ENCODE results near the gene MSI2.

DNA sequence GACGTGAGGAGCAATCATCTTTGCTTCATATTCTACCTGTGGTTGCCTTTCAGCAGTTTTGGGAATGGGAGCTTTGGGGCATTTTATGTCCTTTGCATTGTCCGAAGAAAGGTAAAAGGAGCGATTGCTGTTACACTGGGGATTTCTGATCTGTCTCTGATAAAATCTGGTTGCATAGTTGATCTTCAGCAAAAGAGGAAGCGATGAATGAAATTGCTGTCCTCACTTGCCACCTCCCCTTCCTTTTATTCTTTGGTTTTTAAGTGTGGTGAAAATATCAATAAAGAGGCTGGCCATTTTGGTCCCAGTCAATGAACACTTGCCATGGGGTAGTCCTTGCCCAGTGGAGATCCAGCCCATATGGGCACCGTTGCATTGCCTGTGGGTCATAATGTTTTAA, 236.8 kb downstream of the MSI2 start:
- TF ChIP-seq, protein P1, sequence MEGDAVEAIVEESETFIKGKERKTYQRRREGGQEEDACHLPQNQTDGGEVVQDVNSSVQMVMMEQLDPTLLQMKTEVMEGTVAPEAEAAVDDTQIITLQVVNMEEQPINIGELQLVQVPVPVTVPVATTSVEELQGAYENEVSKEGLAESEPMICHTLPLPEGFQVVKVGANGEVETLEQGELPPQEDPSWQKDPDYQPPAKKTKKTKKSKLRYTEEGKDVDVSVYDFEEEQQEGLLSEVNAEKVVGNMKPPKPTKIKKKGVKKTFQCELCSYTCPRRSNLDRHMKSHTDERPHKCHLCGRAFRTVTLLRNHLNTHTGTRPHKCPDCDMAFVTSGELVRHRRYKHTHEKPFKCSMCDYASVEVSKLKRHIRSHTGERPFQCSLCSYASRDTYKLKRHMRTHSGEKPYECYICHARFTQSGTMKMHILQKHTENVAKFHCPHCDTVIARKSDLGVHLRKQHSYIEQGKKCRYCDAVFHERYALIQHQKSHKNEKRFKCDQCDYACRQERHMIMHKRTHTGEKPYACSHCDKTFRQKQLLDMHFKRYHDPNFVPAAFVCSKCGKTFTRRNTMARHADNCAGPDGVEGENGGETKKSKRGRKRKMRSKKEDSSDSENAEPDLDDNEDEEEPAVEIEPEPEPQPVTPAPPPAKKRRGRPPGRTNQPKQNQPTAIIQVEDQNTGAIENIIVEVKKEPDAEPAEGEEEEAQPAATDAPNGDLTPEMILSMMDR (IDR thresholded peaks at IDR 0.05): no peak
- TF ChIP-seq POLR2A (IDR thresholded peaks at IDR 0.05) (no peak), POLR2AphosphoS5 (IDR thresholded peaks at IDR 0.05) (no peak)
